Measurements from ENCODE around the gene AMN.
"Not testable (repeated sequence)": the region's sequence is repeated elsewhere in the genome, so short reads cannot be mapped to it uniquely, and the experiment has no call there.

AMN gene

GRCh38 chr14:102891111-102891510 is 31.4 kb upstream of the AMN start:
- TF ChIP-seq POLR2A (IDR thresholded peaks at IDR 0.05; ENCODE audit: low read length): no peak
- TF ChIP-seq GATA1 (IDR thresholded peaks at IDR 0.05; ENCODE audit: low read depth, low read length): no peak
- no peak for DNase-seq

GRCh38 chr14:102891556-102891955 is 30.9 kb upstream of the AMN start:
- TF ChIP-seq GATA1 (IDR thresholded peaks at IDR 0.05; ENCODE audit: low read depth, low read length) (no peak), POLR2A (IDR thresholded peaks at IDR 0.05; ENCODE audit: low read length) (no peak)
- DNase-seq: no peak

GRCh38 chr14:102892651-102893050 is 29.8 kb upstream of the AMN start:
- TF ChIP-seq POLR2A (IDR thresholded peaks at IDR 0.05; ENCODE audit: low read length) (no peak), GATA1 (IDR thresholded peaks at IDR 0.05; ENCODE audit: low read depth, low read length) (no peak)
- DNase-seq: no peak

GRCh38 chr14:102893452-102893851 is 29.0 kb upstream of the AMN start:
- no peak for DNase-seq
- no peak for TF ChIP-seq GATA1 (IDR thresholded peaks at IDR 0.05; ENCODE audit: low read depth, low read length)
- TF ChIP-seq POLR2A (IDR thresholded peaks at IDR 0.05; ENCODE audit: low read length): no peak

GRCh38 chr14:102896735-102897134 is 25.7 kb upstream of the AMN start:
- DNase-seq: not testable (repeated sequence)

- DNase-seq: no peak
- no peak for TF ChIP-seq GATA1 (IDR thresholded peaks at IDR 0.05; ENCODE audit: low read depth, low read length)
- TF ChIP-seq POLR2A (IDR thresholded peaks at IDR 0.05; ENCODE audit: low read length): no peak
Measured at GRCh38 chr14:102897299-102898027, 25.0 kb upstream of the AMN start.

GRCh38 chr14:102898298-102898697 is 24.2 kb upstream of the AMN start:
- TF ChIP-seq POLR2A (IDR thresholded peaks at IDR 0.05; ENCODE audit: low read length) (no peak), GATA1 (IDR thresholded peaks at IDR 0.05; ENCODE audit: low read depth, low read length) (no peak)
- DNase-seq: no peak

GRCh38 chr14:102898776-102899515 is 23.5 kb upstream of the AMN start:
- no peak for DNase-seq
- no peak for TF ChIP-seq POLR2A (IDR thresholded peaks at IDR 0.05; ENCODE audit: low read length)
- TF ChIP-seq GATA1 (IDR thresholded peaks at IDR 0.05; ENCODE audit: low read depth, low read length): no peak

GRCh38 chr14:102899516-102899900 is 23.0 kb upstream of the AMN start:
- DNase-seq: no peak

GRCh38 chr14:102900631-102901571 is 21.6 kb upstream of the AMN start:
- no peak for DNase-seq
- TF ChIP-seq POLR2A (IDR thresholded peaks at IDR 0.05; ENCODE audit: low read length) (no peak), GATA1 (IDR thresholded peaks at IDR 0.05; ENCODE audit: low read depth, low read length) (no peak)

More at GRCh38 chr14:102899516-102899900, 23.0 kb upstream of the AMN start:
- TF ChIP-seq GATA1 (IDR thresholded peaks at IDR 0.05; ENCODE audit: low read depth, low read length) (no peak), POLR2A (IDR thresholded peaks at IDR 0.05; ENCODE audit: low read length) (no peak)

GRCh38 chr14:102901633-102902032 is 20.8 kb upstream of the AMN start:
- TF ChIP-seq POLR2A (IDR thresholded peaks at IDR 0.05; ENCODE audit: low read length): no peak

GRCh38 chr14:102902086-102902485 is 20.4 kb upstream of the AMN start:
- DNase-seq: no peak
- no peak for TF ChIP-seq GATA1 (IDR thresholded peaks at IDR 0.05; ENCODE audit: low read depth, low read length)
- no peak for TF ChIP-seq POLR2A (IDR thresholded peaks at IDR 0.05; ENCODE audit: low read length)

More at GRCh38 chr14:102901633-102902032, 20.8 kb upstream of the AMN start:
- no peak for DNase-seq

- no peak for TF ChIP-seq GATA1 (IDR thresholded peaks at IDR 0.05; ENCODE audit: low read depth, low read length)
- no peak for DNase-seq
Measured at GRCh38 chr14:102902523-102903247, 19.8 kb upstream of the AMN start.

Data from erythroblast (primary cell).